Stimulated activated CD8-positive, alpha-beta memory T cell treated with anti-CD3 and anti-CD28 coated beads, Interleukin-4, amount 100 ng/mL, for 4 hours (primary cell): Measurements from ENCODE around the gene MYLK4.

ENCODE experiments used
- DNase-seq, 2 donors: peaks; one replicate each; pipeline ENCODE4 v3.0.0-alpha.2; 2020; ENCODE audit warnings: low read depth in 2 of 2, low spot score in 1 of 2

MYLK4 gene

GRCh38 chr6:2665146-2666070 lies 85.3 kb downstream of the MYLK4 start:
- DNase-seq: no peak

- no peak for DNase-seq
These were observed 87.6 kb downstream of the MYLK4 start for GRCh38 chr6:2663123-2663522.

- DNase-seq: no peak
These were observed 89.1 kb downstream of the MYLK4 start for GRCh38 chr6:2661651-2662050.

- DNase-seq: no peak
These were observed 90.8 kb downstream of the MYLK4 start for GRCh38 chr6:2659882-2660281.

GRCh38 chr6:2659381-2659780 lies 91.3 kb downstream of the MYLK4 start:
- no peak for DNase-seq

- DNase-seq: no peak
These were observed 91.9 kb downstream of the MYLK4 start for GRCh38 chr6:2658788-2659187.

- no peak for DNase-seq
These were observed 94.2 kb downstream of the MYLK4 start for GRCh38 chr6:2656460-2657079.

- no peak for DNase-seq
These were observed 94.8 kb downstream of the MYLK4 start for GRCh38 chr6:2655844-2656433.

- no peak for DNase-seq
These were observed 97.2 kb downstream of the MYLK4 start for GRCh38 chr6:2653369-2654032.

GRCh38 chr6:2652611-2653010 lies 98.1 kb downstream of the MYLK4 start:
- DNase-seq: no peak

- no peak for DNase-seq
These were observed 98.8 kb downstream of the MYLK4 start for GRCh38 chr6:2651961-2652360.

- no peak for DNase-seq
These were observed 99.2 kb downstream of the MYLK4 start for GRCh38 chr6:2651536-2651935.

GRCh38 chr6:2646346-2646745 lies 104.4 kb downstream of the MYLK4 start:
- no peak for DNase-seq

GRCh38 chr6:2643935-2644539 lies 106.7 kb downstream of the MYLK4 start:
- DNase-seq: no peak

GRCh38 chr6:2643130-2643529 lies 107.6 kb downstream of the MYLK4 start:
- DNase-seq: no peak

GRCh38 chr6:2641044-2641725 lies 109.5 kb downstream of the MYLK4 start:
- DNase-seq: no peak

GRCh38 chr6:2640551-2640950 lies 110.2 kb downstream of the MYLK4 start:
- no peak for DNase-seq

- no peak for DNase-seq
These were observed 110.8 kb downstream of the MYLK4 start for GRCh38 chr6:2639896-2640295.

GRCh38 chr6:2639167-2639566 lies 111.6 kb downstream of the MYLK4 start:
- no peak for DNase-seq

- DNase-seq: no peak
These were observed 114.0 kb downstream of the MYLK4 start for GRCh38 chr6:2636672-2637071.

GRCh38 chr6:2635911-2636310 lies 114.8 kb downstream of the MYLK4 start:
- DNase-seq: no peak
